HUES64 (cell line): Measurements from ENCODE around the gene ADPRM. TPM values are rescaled to one million over a fixed set of nuclear protein-coding genes. Genes with fewer than 3 reads are reported as not detected.

Source experiments
- H3K27ac ChIP-seq: 2 replicates; pipeline ENCODE4 v1.7.0; 2013; ENCODE audit warnings: low read depth, low read length, inconsistent platforms
- H3K27me3 ChIP-seq: 2 replicates; pipeline ENCODE4 v1.6.1; 2013; ENCODE audit warnings: mild to moderate bottlenecking, low read length; ENCODE audit not compliant: insufficient read depth
- H3K36me3 ChIP-seq: 2 replicates; pipeline ENCODE4 v1.6.1; 2013; ENCODE audit warnings: mild to moderate bottlenecking, low read length; ENCODE audit not compliant: insufficient read depth
- H3K4me1 ChIP-seq: 2 replicates; pipeline ENCODE4 v1.6.1; 2013; ENCODE audit warnings: mild to moderate bottlenecking, low read length, moderate library complexity; ENCODE audit not compliant: insufficient read depth
- H3K4me3 ChIP-seq: 2 replicates; pipeline ENCODE4 v1.5.1; 2013; ENCODE audit warnings: mild to moderate bottlenecking, low read length, moderate library complexity
- H3K9ac ChIP-seq: 2 replicates; pipeline ENCODE4 v1.6.1; 2013; ENCODE audit warnings: mild to moderate bottlenecking, low read depth, low read length
- H3K9me3 ChIP-seq: 2 replicates; pipeline ENCODE4 v1.6.1; 2013; ENCODE audit warnings: low read depth, low read length; ENCODE audit not compliant: insufficient read depth
- WGBS: fragments of 150-250, 120-280 bp; methylation state at CpG from one replicate; pipeline ENCODE4 v1.1.7; 2013; ENCODE audit warnings: missing lambda C conversion rate; 5-methylcytosine and 5-hydroxymethylcytosine counted together
- polyA plus RNA-seq, 2 experiments: library from polyadenylated mRNA; stranded (reverse); fragments of 50-300 nt; gene quantifications; one replicate each; pipeline ENCODE4 v1.2.3, GENCODE V29; 2013

Gene ADPRM
- polyA plus RNA-seq (2013, experiment 1 of 2): 6.1 TPM
- polyA plus RNA-seq (2013, experiment 2 of 2): 8.7 TPM

DNA sequence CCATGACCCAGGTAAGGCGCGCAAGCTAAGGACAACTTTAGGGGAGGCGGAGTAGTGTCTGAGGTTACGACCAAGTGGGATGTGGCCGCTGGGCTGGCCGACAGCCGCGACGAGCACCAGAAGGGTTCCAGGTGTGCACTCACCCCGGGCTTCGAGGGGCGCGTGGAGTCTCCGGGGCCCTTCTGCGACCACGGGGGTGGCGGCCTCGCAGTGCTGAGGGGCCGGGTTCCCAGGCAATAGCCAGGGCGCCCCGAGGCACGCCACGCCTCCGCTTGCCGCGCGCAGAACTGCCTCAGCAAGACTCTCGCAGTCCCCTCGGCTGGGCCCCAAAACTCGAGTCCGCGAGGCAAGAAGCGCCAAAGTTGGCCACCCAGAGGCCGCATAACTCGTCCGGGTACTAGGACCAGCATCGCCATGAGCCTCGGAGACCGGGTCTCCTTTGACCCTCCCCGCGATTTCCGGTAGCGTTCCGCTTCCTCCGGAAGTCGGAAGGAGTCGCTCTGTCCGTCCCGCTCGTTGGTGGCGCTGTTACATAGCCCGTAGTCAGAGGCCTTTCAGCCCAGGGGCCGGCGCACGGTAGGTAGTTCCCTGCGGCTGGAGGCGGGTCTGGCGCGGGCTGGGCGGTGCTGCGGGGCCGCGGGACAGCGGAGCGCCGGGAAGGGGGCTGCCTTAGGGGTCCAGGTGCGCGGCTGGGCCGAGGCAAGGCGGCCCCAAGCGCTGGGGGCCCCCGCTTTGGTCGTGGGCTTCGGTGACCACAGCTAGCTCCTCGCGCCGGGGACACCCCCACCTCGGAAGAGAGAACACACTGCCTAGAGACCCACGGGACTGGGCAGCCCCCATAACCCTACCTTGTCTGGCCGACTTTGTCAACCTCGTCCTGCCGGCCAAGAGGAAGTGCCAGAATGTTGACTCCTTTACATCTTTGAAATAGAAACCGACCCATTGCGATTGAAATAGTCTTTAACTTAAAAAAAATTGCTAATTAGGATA is at the start of gene ADPRM, which contains the start of gene SCO1:
ADPRM (plus strand) TSS at position 503 of the 990 bp plus-strand sequence. CDS start 7,333 bp downstream, outside the sequence.
SCO1 (minus strand) TSS at position 442 of the 990 bp plus-strand sequence; CDS start at position 416, 26 bp downstream.
- Histone ChIP-seq H3K27me3 (no peaks in the 10 kb centered on the region), H3K4me1 (peaks cover 5% of the 10 kb centered on the region), H3K9ac (peak within 1 kb of the TSS; percentile 89), H3K9me3 (no peaks in the 10 kb centered on the region), H3K36me3 (peaks cover 34% of the 10 kb centered on the region), H3K4me3 (peak within 1 kb of the TSS; percentile 96), H3K27ac (peak within 1 kb of the TSS; percentile 83)
- under 1% methylated on average over 84 of the region's 84 CpGs for WGBS

- 84% methylated on average over 4 of the region's 5 CpGs for WGBS
- no peak overlapping the region for H3K27ac ChIP-seq
- no peaks in the 10 kb centered on the region for H3K36me3 ChIP-seq
- H3K27me3 ChIP-seq: no peaks in the 10 kb centered on the region
- H3K9me3 ChIP-seq: no peaks in the 10 kb centered on the region
- no peak overlapping the region for H3K9ac ChIP-seq
- no peak overlapping the region for H3K4me3 ChIP-seq
- no peaks in the 10 kb centered on the region for H3K4me1 ChIP-seq
These were observed 49.0 kb upstream of the ADPRM start for GRCh38 chr17:10648381-10648780.

DNA sequence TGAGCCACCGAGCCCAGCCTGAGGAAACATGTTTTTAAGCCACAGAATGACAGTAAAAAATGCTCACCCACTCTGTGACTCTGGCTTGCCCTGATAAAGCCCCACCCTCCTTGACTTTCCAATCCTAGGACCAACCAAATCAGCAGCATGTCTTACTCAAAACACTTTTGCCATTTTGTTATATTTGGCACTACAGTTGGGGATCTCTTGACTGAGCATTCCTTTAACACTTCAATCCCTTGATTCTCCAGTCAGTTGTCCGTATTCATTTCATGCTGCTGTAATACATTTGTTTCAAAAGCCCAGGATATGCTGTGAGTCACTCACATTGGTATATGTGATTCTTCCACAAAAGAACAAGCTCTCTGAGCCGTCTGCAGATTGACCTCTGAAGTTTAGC is 48.4 kb upstream of the ADPRM start:
- WGBS: 92% methylated on average over 3 of the region's 3 CpGs
- Histone ChIP-seq H3K27ac (no peak overlapping the region), H3K27me3 (no peaks in the 10 kb centered on the region), H3K36me3 (no peaks in the 10 kb centered on the region), H3K4me1 (no peaks in the 10 kb centered on the region), H3K9ac (no peak overlapping the region), H3K4me3 (no peak overlapping the region), H3K9me3 (no peaks in the 10 kb centered on the region)

- Histone ChIP-seq H3K9me3 (no peaks in the 10 kb centered on the region), H3K4me1 (no peaks in the 10 kb centered on the region), H3K27ac (no peak overlapping the region), H3K27me3 (no peaks in the 10 kb centered on the region), H3K9ac (no peak overlapping the region), H3K36me3 (no peaks in the 10 kb centered on the region), H3K4me3 (no peak overlapping the region)
- 90% methylated on average over 4 of the region's 5 CpGs for WGBS
These were observed 47.8 kb upstream of the ADPRM start for GRCh38 chr17:10649602-10650001.

DNA sequence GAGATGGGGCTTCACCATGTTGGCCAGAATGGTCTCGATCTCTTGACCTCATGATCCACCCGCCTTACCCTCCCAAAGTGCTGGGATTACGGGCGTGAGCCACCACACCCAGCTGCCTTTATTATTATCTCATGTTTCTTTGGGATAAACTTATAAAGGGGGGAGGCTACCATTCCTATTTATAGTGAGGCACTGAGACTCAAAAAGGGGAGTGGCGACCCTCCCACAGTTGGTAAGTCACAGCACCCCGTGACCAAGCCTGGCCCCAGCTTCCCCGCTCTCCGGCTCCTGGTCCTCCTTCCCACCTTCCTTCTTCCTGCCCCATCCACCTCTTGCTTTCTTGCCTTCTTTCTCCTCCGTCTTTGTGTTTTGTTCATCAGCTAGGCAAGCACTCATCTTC is 45.5 kb upstream of the ADPRM start:
- Histone ChIP-seq H3K4me3 (no peak overlapping the region), H3K27me3 (no peaks in the 10 kb centered on the region), H3K9me3 (no peaks in the 10 kb centered on the region), H3K4me1 (no peaks in the 10 kb centered on the region), H3K9ac (no peak overlapping the region), H3K27ac (no peak overlapping the region), H3K36me3 (no peaks in the 10 kb centered on the region)
- 66% methylated on average over 7 of the region's 9 CpGs for WGBS

GRCh38 chr17:10652984-10653659 is 44.3 kb upstream of the ADPRM start:
- Histone ChIP-seq H3K4me1 (no peaks in the 10 kb centered on the region), H3K27me3 (no peaks in the 10 kb centered on the region), H3K4me3 (no peak overlapping the region), H3K27ac (no peak overlapping the region), H3K9ac (no peak overlapping the region), H3K9me3 (no peaks in the 10 kb centered on the region), H3K36me3 (no peaks in the 10 kb centered on the region)
- WGBS: 95% methylated on average over 11 of the region's 11 CpGs

DNA sequence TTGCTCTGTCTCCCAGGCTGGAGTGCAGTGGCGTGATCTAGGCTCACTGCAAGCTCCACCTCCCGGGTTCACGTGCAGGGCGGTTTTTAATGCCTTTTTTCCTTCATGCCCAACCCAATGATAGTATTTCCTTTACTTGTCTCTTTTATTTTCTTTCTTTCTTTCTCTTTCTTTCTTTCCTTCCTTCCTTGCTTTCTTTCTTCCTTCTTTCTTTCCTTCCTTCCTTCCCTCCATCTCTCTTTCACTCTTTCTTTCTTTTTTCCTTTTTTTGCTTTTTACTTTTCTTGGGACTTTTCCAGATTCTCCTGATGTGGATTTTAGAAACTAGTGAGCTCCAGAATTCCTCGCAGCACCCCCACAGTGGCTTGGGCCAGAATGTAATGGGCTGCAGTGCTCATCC is 43.4 kb upstream of the ADPRM start:
- no peak overlapping the region for H3K27ac ChIP-seq
- 93% methylated on average over 5 of the region's 5 CpGs for WGBS
- no peaks in the 10 kb centered on the region for H3K4me1 ChIP-seq
- no peaks in the 10 kb centered on the region for H3K27me3 ChIP-seq
- no peaks in the 10 kb centered on the region for H3K9me3 ChIP-seq
- no peak overlapping the region for H3K9ac ChIP-seq
- no peaks in the 10 kb centered on the region for H3K36me3 ChIP-seq
- no peak overlapping the region for H3K4me3 ChIP-seq

DNA sequence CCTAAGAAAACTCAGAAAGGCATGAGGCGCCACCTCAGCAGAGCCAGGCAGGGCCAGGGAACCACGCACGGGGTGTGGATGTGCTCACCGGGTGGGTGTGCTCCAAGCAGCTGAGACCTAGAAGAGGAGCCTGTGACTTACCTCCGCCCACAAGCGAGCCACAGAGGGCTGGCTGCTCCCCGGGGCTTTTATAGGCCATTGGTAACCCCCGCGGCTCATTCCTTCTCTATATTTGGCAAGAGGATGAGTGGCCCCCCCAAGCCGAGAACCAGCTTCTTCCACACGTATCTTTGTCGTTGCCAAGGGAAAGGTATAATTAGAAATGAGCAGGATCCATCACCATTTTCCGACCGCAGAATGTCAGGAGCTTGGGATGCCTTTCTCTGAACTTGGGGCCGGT is 40.2 kb upstream of the ADPRM start, which contains the start of gene MYH3:
MYH3 (minus strand) TSS at position 162 of the 400 bp plus-strand sequence. CDS start 2,245 bp downstream, outside the sequence.
- Histone ChIP-seq H3K9me3 (no peaks in the 10 kb centered on the region), H3K27ac (no peak within 1 kb of the TSS)
- WGBS: 90% methylated on average over 15 of the region's 15 CpGs

GRCh38 chr17:10657879-10658278 is 39.5 kb upstream of the ADPRM start:
- H3K9me3 ChIP-seq: no peaks in the 10 kb centered on the region

More for the DNA sequence above, 40.2 kb upstream of the ADPRM start, which contains the start of gene MYH3:
- Histone ChIP-seq H3K36me3 (no peaks in the 10 kb centered on the region), H3K4me1 (no peaks in the 10 kb centered on the region), H3K9ac (no peak within 1 kb of the TSS), H3K4me3 (no peak within 1 kb of the TSS), H3K27me3 (no peaks in the 10 kb centered on the region)

GRCh38 chr17:10661437-10661836 is 36.0 kb upstream of the ADPRM start:
- Histone ChIP-seq H3K36me3 (no peaks in the 10 kb centered on the region), H3K4me3 (no peak overlapping the region), H3K27ac (no peak overlapping the region), H3K4me1 (no peaks in the 10 kb centered on the region), H3K27me3 (no peaks in the 10 kb centered on the region), H3K9ac (no peak overlapping the region), H3K9me3 (no peaks in the 10 kb centered on the region)
- WGBS: 93% methylated on average over 10 of the region's 10 CpGs

More at GRCh38 chr17:10657879-10658278, 39.5 kb upstream of the ADPRM start:
- Histone ChIP-seq H3K27ac (no peak overlapping the region), H3K9ac (no peak overlapping the region), H3K4me3 (no peak overlapping the region), H3K36me3 (no peaks in the 10 kb centered on the region), H3K4me1 (no peaks in the 10 kb centered on the region), H3K27me3 (no peaks in the 10 kb centered on the region)
- 92% methylated on average over 10 of the region's 10 CpGs for WGBS

- 92% methylated on average over 6 of the region's 6 CpGs for WGBS
These were observed 34.2 kb upstream of the ADPRM start for GRCh38 chr17:10663231-10663630.

More at GRCh38 chr17:10663231-10663630, 34.2 kb upstream of the ADPRM start:
- Histone ChIP-seq H3K4me3 (no peak overlapping the region), H3K27ac (no peak overlapping the region), H3K4me1 (no peaks in the 10 kb centered on the region), H3K27me3 (no peaks in the 10 kb centered on the region), H3K36me3 (no peaks in the 10 kb centered on the region), H3K9ac (no peak overlapping the region), H3K9me3 (no peaks in the 10 kb centered on the region)
